Spleen (tissue), 7 donors: ENCODE measurements around the gene SLC1A6.

Experiments used
- CTCF ChIP-seq, 11 experiments: fragments of 200-600 bp in 7 of 11; fragments of 450-650 bp in 4 of 11; sonication (generic) in 4 of 11; IDR thresholded peaks in 8 of 11; conservative IDR thresholded peaks in 3 of 11; 1 replicate in 7 of 11; 2 replicates in 4 of 11; pipeline versions ENCODE4 v1.4.0 to v1.8.0; 2016 to 2021; ENCODE audit warnings: antibody characterized with exemption in 11 of 11, inconsistent platforms in 4 of 11, mild to moderate bottlenecking in 1 of 11
- POLR2A ChIP-seq, 3 donors: fragments of 450-650 bp; IDR thresholded peaks; one replicate each; pipeline ENCODE4 v1.5.1; 2017; ENCODE audit warnings: antibody characterized with exemption in 3 of 3, mild to moderate bottlenecking in 1 of 3
- donor health status: DM: no; HTN: no; CAD: no; lungs with moderate emphysema.
- donor health status: DM: no; HTN: no; CAD: no.
- donor health status: DM: no; HTN: no; CAD: no.

- TF ChIP-seq CTCF (IDR thresholded peaks at IDR 0.05 in 8 of 11, conservative IDR thresholded peaks at IDR 0.05 in 3 of 11), result no peak
- no peak for TF ChIP-seq POLR2A (IDR thresholded peaks at IDR 0.05)
Measured at GRCh38 chr19:14977128-14977527, 2.5 kb downstream of the SLC1A6 start.
